GM10266 (cell line): ENCODE data around the gene ZNRF2.

Experiments
- DNase-seq: peaks from one replicate; pipeline ENCODE4 v3.0.0; 2012; ENCODE audit errors: extremely low spot score
- CTCF ChIP-seq: IDR thresholded peaks from 2 replicates; pipeline ENCODE4 v1.5.1; 2012; ENCODE audit warnings: mild to moderate bottlenecking, low read depth; ENCODE audit not compliant: control insufficient read depth, insufficient read depth; ENCODE audit errors: missing control alignments

ZNRF2 gene

GRCh38 chr7:30366606-30367005, 82.2 kb downstream of the ZNRF2 start:
- DNase-seq, result no peak
- TF ChIP-seq CTCF, result no peak

- DNase-seq, result no peak
- TF ChIP-seq CTCF, result no peak
Measured at GRCh38 chr7:30367561-30367960, 83.2 kb downstream of the ZNRF2 start.

GRCh38 chr7:30369879-30370278, 85.5 kb downstream of the ZNRF2 start:
- TF ChIP-seq CTCF, result no peak
- no peak for DNase-seq

- no peak for DNase-seq
- TF ChIP-seq CTCF, result no peak
Measured at GRCh38 chr7:30371321-30371720, 86.9 kb downstream of the ZNRF2 start.

- no peak for TF ChIP-seq CTCF
Measured at GRCh38 chr7:30378275-30378674, 93.9 kb downstream of the ZNRF2 start.

GRCh38 chr7:30379131-30379530, 94.7 kb downstream of the ZNRF2 start:
- DNase-seq, result no peak
- no peak for TF ChIP-seq CTCF

More at GRCh38 chr7:30378275-30378674, 93.9 kb downstream of the ZNRF2 start:
- no peak for DNase-seq

- TF ChIP-seq CTCF, result no peak
- no peak for DNase-seq
Measured at GRCh38 chr7:30379741-30380140, 95.3 kb downstream of the ZNRF2 start.
